Sigmoid colon (tissue), 7 donors: ENCODE results near the gene FHAD1. TPM values are rescaled to one million over a fixed set of nuclear protein-coding genes. Genes with fewer than 3 reads are reported as not detected.

ENCODE experiments used
- DNase-seq: peaks from one replicate; pipeline ENCODE4 v3.0.0-alpha.2; 2019
- H3K27ac ChIP-seq, 4 donors: fragments of 200-600 bp; sonication (generic); one replicate each; pipeline ENCODE4 v1.5.1; 2016 to 2019; ENCODE audit warnings: mild to moderate bottlenecking in 1 of 4
- H3K27me3 ChIP-seq, 3 donors: fragments of 200-600 bp; sonication (generic); one replicate each; pipeline ENCODE4 v1.5.1; 2019; ENCODE audit warnings: mild to moderate bottlenecking in 1 of 3
- H3K36me3 ChIP-seq, 4 donors: fragments of 200-600 bp; sonication (generic); one replicate each; pipeline ENCODE4 v1.5.1; 2016 to 2019
- H3K4me1 ChIP-seq, 4 donors: fragments of 200-600 bp; sonication (generic); one replicate each; pipeline ENCODE4 v1.5.1; 2017 to 2019
- H3K4me3 ChIP-seq, 4 donors: fragments of 200-600 bp; sonication (generic); one replicate each; pipeline ENCODE4 v1.5.1; 2017 to 2019; ENCODE audit warnings: mild to moderate bottlenecking in 2 of 4, moderate library complexity in 1 of 4
- H3K9me3 ChIP-seq, 4 donors: fragments of 200-600 bp in 3 of 4; sonication (generic) in 3 of 4; one replicate each; pipeline versions ENCODE4 v1.5.1 to v1.6.1; 2013 to 2019
- CTCF ChIP-seq, 4 experiments: fragments of 450-650 bp in 3 of 4; fragments of 200-600 bp in 1 of 4; IDR thresholded peaks; one replicate each; pipeline ENCODE4 v1.5.1; 2016 to 2019; ENCODE audit warnings: antibody characterized with exemption in 4 of 4, mild to moderate bottlenecking in 3 of 4, moderate library complexity in 2 of 4
- EP300 ChIP-seq, 4 donors: sonication (generic); formaldehyde crosslinking; IDR thresholded peaks; one replicate each; pipeline ENCODE4 v1.6.1; 2017; ENCODE audit warnings: antibody characterized with exemption in 4 of 4
- POLR2A ChIP-seq, 2 donors: fragments of 450-650 bp; IDR thresholded peaks; one replicate each; pipeline ENCODE4 v1.6.1; 2016; ENCODE audit warnings: antibody characterized with exemption in 2 of 2, mild to moderate bottlenecking in 2 of 2, moderate library complexity in 2 of 2
- POLR2AphosphoS5 ChIP-seq, 4 donors: sonication (generic); formaldehyde crosslinking; IDR thresholded peaks; one replicate each; pipeline ENCODE4 v1.6.1; 2017; ENCODE audit warnings: antibody characterized with exemption in 4 of 4
- WGBS, 2 donors: extraction: QIAGEN DNeasy Blood & Tissue Kit; methylation state at CpG; one replicate each; pipeline ENCODE4 v1.1.7; 2013; 5-methylcytosine and 5-hydroxymethylcytosine counted together
- intact Hi-C: fragments of 100-400 bp; cut with DNase I; formaldehyde crosslinking; loops from one replicate; pipeline ENCODE4 v1.15.1; 2023
- polyA plus RNA-seq, 3 donors: library from polyadenylated mRNA; stranded (reverse); fragments of 200-250 nt; gene quantifications; one replicate each; pipeline ENCODE4 v1.2.3, GENCODE V29; 2013
- total RNA-seq, 4 donors: library from RNA; depleted of rRNA; stranded (reverse); fragments of >200 nt; gene quantifications; one replicate each; pipeline ENCODE4 v1.1.0, GENCODE V29; 2016
- donor health status: healthy with polysubstance abuse.
- donor health status: Bipolar disorder and iron deficiency.
- donor health status: healthy.

FHAD1 gene
- total and polyA plus RNA-seq, 7 donors: 0.27 to 1.8 (median 0.92) TPM; not detected in 2

- intact Hi-C loops: no loop called here
- H3K27me3 ChIP-seq: no peaks in the 10 kb centered on the region
- H3K27ac ChIP-seq: no peak overlapping the region
- H3K4me3 ChIP-seq: no peak overlapping the region
- DNase-seq: no peak
- TF ChIP-seq POLR2AphosphoS5 (IDR thresholded peaks at IDR 0.05) (no peak), CTCF (IDR thresholded peaks at IDR 0.05) (no peak), EP300 (IDR thresholded peaks at IDR 0.05) (no peak), POLR2A (IDR thresholded peaks at IDR 0.05) (no peak)
- no peaks in the 10 kb centered on the region for H3K9me3 ChIP-seq
- 22 to 72% methylated on average over 2 of the region's 2 CpGs for WGBS, 2 donors
- no peaks in the 10 kb centered on the region for H3K36me3 ChIP-seq
- H3K4me1 ChIP-seq: peaks cover 0 to 16% (median 13%) of the 10 kb centered on the region in 4 donors
Observed at GRCh38 chr1:15331734-15332133, 84.7 kb downstream of the FHAD1 start.

GRCh38 chr1:15332525-15332924 is 85.5 kb downstream of the FHAD1 start:
- no peaks in the 10 kb centered on the region for H3K9me3 ChIP-seq
- no peak for DNase-seq
- intact Hi-C loops: no loop called here
- H3K27me3 ChIP-seq: no peaks in the 10 kb centered on the region
- TF ChIP-seq CTCF (IDR thresholded peaks at IDR 0.05) (no peak), EP300 (IDR thresholded peaks at IDR 0.05) (no peak), POLR2AphosphoS5 (IDR thresholded peaks at IDR 0.05) (no peak), POLR2A (IDR thresholded peaks at IDR 0.05) (no peak)
- H3K4me3 ChIP-seq: no peak overlapping the region
- no peaks in the 10 kb centered on the region for H3K36me3 ChIP-seq
- H3K4me1 ChIP-seq: peaks cover 0 to 23% (median 21%) of the 10 kb centered on the region in 4 donors
- WGBS, 2 donors: 75 to 80% methylated on average over 4 of the region's 4 CpGs
- H3K27ac ChIP-seq: no peak overlapping the region

- Histone ChIP-seq H3K36me3 (no peaks in the 10 kb centered on the region), H3K9me3 (no peaks in the 10 kb centered on the region), H3K27me3 (no peaks in the 10 kb centered on the region), H3K4me1 (peaks cover 0 to 29% (median 27%) of the 10 kb centered on the region in 4 donors), H3K4me3 (no peak overlapping the region), H3K27ac (no peak overlapping the region)
- TF ChIP-seq POLR2A (IDR thresholded peaks at IDR 0.05) (no peak), EP300 (IDR thresholded peaks at IDR 0.05) (no peak), POLR2AphosphoS5 (IDR thresholded peaks at IDR 0.05) (no peak), CTCF (IDR thresholded peaks at IDR 0.05) (no peak)
- intact Hi-C loops: no loop called here
- no peak for DNase-seq
- 89 to 92% methylated on average over 11 of the region's 11 CpGs for WGBS, 2 donors
Observed at GRCh38 chr1:15332952-15333715, 86.1 kb downstream of the FHAD1 start.

- H3K4me1 ChIP-seq: peaks cover 0 to 19% (median 17%) of the 10 kb centered on the region in 4 donors
- no peaks in the 10 kb centered on the region for H3K9me3 ChIP-seq
- no peak overlapping the region for H3K27ac ChIP-seq
- H3K36me3 ChIP-seq: no peaks in the 10 kb centered on the region
- TF ChIP-seq EP300 (IDR thresholded peaks at IDR 0.05): no peak
- TF ChIP-seq POLR2A (IDR thresholded peaks at IDR 0.05): no peak
- TF ChIP-seq CTCF (IDR thresholded peaks at IDR 0.05): no peak
- no peak for TF ChIP-seq POLR2AphosphoS5 (IDR thresholded peaks at IDR 0.05)
- DNase-seq: no peak
- H3K27me3 ChIP-seq: no peaks in the 10 kb centered on the region
- WGBS, 2 donors: 93 to 94% methylated on average over 10 of the region's 10 CpGs
- no peak overlapping the region for H3K4me3 ChIP-seq
- intact Hi-C loops: no loop called here
Observed at GRCh38 chr1:15334995-15335394, 88.0 kb downstream of the FHAD1 start.
